HepG2 (cell line): ENCODE measurements around the gene BOLL. TPM values are rescaled to one million over a fixed set of nuclear protein-coding genes. Genes with fewer than 3 reads are reported as not detected.

ENCODE experiments used
- HNF4A ChIP-seq: sonication (generic); formaldehyde crosslinking; IDR thresholded peaks from 2 replicates; pipeline ENCODE4 v1.4.0; 2020; ENCODE audit warnings: missing genetic modification reagents
- KDM2A ChIP-seq: sonication (generic); formaldehyde crosslinking; IDR thresholded peaks from 2 replicates; pipeline ENCODE4 v1.4.0; 2020; ENCODE audit warnings: low read depth, missing genetic modification reagents, borderline replicate concordance
- POLR2A ChIP-seq, 2 experiments: IDR thresholded peaks; 2 replicates each; pipeline ENCODE4 v1.6.1; 2011; ENCODE audit warnings: low read depth in 2 of 2, low read length in 2 of 2, mild to moderate bottlenecking in 1 of 2, moderate library complexity in 1 of 2; ENCODE audit not compliant: insufficient read depth in 1 of 2
- TEAD3 ChIP-seq: optimal IDR thresholded peaks from 2 replicates; pipeline ENCODE3; 2016; ENCODE audit warnings: borderline replicate concordance
- TMF1 ChIP-seq: sonication (generic); formaldehyde crosslinking; IDR thresholded peaks from 2 replicates; pipeline ENCODE4 v1.8.1; 2022; ENCODE audit warnings: low read depth, missing genetic modification reagents
- XRCC5 ChIP-seq: fragments of 200-400 bp; formaldehyde crosslinking; optimal IDR thresholded peaks from 2 replicates; pipeline ENCODE3; 2017; ENCODE audit warnings: mild to moderate bottlenecking, low read length
- ZNF333 ChIP-seq: sonication (generic); formaldehyde crosslinking; IDR thresholded peaks from 2 replicates; pipeline ENCODE4 v1.4.0; 2020; ENCODE audit warnings: mild to moderate bottlenecking, missing genetic modification reagents, borderline replicate concordance
- ZNF501 ChIP-seq: sonication (generic); formaldehyde crosslinking; IDR thresholded peaks from 2 replicates; pipeline ENCODE4 v1.5.1; 2020; ENCODE audit warnings: mild to moderate bottlenecking, moderate library complexity, missing genetic modification reagents
- ZNF589 ChIP-seq: sonication (generic); formaldehyde crosslinking; conservative IDR thresholded peaks from 2 replicates; pipeline ENCODE4 v1.8.0; 2022; ENCODE audit warnings: mild to moderate bottlenecking, moderate library complexity, missing genetic modification reagents
- polyA plus RNA-seq, 8 experiments: library from polyadenylated mRNA; depleted of rRNA in 3 of 8; stranded (reverse) in 7 of 8; unstranded in 1 of 8; fragments of >200 nt; fragmentation: Illumina TruSeq in 4 of 8; extraction: Trizol in 4 of 8; gene quantifications; 2 replicates each; pipeline versions ENCODE4 v1.2.1 to v1.2.3, GENCODE V29; 2011 to 2016; ENCODE audit warnings: low read depth in 4 of 8, missing spikeins in 1 of 8, mixed read lengths in 1 of 8; ENCODE audit not compliant: insufficient read depth in 1 of 8
- total RNA-seq, 5 experiments: library from RNA; depleted of rRNA; stranded (reverse); fragments of >200 nt; fragmentation: Illumina TruSeq; extraction: Trizol; gene quantifications; 2 replicates each; pipeline ENCODE4 v1.2.3, GENCODE V29; 2016; ENCODE audit warnings: low read depth in 1 of 5
- TF ChIP-seq, protein P1 (sequence below): sonication (generic); formaldehyde crosslinking; IDR thresholded peaks from 2 replicates; pipeline ENCODE4 v1.5.1; 2020; ENCODE audit warnings: missing genetic modification reagents, mild to moderate bottlenecking, borderline replicate concordance
- TF ChIP-seq, protein P2 (sequence below): sonication (generic); formaldehyde crosslinking; IDR thresholded peaks from 2 replicates; pipeline ENCODE4 v1.5.1; 2020; ENCODE audit warnings: mild to moderate bottlenecking, missing genetic modification reagents

Gene BOLL
- total and polyA plus RNA-seq, 2 of the 13 experiments (the other 11 are each of a cell fraction or from before 2014, with no cell fraction given) = not detected

DNA sequence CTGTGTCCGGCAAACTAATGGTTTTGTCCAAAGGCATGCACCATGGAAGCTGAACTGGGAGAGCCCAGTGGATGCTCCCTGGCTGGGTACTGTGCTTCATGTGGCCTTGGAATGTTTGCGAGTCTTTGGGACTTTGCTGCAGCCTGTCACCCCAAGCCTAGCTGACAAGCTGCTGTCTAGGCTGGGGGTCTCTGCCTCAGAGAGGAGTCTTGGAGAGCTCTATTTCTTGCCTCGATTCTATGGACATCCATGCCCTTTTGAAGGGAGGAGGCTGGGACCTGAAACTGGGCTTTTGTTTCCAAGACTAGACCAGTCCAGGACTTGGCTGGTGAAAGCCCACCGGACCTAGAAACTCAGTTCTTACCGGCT lies 78.3 kb downstream of the BOLL start (continued):
- TF ChIP-seq, protein P1, sequence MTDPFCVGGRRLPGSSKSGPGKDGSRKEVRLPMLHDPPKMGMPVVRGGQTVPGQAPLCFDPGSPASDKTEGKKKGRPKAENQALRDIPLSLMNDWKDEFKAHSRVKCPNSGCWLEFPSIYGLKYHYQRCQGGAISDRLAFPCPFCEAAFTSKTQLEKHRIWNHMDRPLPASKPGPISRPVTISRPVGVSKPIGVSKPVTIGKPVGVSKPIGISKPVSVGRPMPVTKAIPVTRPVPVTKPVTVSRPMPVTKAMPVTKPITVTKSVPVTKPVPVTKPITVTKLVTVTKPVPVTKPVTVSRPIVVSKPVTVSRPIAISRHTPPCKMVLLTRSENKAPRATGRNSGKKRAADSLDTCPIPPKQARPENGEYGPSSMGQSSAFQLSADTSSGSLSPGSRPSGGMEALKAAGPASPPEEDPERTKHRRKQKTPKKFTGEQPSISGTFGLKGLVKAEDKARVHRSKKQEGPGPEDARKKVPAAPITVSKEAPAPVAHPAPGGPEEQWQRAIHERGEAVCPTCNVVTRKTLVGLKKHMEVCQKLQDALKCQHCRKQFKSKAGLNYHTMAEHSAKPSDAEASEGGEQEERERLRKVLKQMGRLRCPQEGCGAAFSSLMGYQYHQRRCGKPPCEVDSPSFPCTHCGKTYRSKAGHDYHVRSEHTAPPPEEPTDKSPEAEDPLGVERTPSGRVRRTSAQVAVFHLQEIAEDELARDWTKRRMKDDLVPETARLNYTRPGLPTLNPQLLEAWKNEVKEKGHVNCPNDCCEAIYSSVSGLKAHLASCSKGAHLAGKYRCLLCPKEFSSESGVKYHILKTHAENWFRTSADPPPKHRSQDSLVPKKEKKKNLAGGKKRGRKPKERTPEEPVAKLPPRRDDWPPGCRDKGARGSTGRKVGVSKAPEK (CRISPR knock-in tag) = 0 out of 2 replicates have a peak, but pooled peaks have one; percentile 25
- no peak for TF ChIP-seq HNF4A (CRISPR knock-in tag)
- TF ChIP-seq ZNF333 = 0 out of 2 replicates have a peak, but pooled peaks have one; percentile 10
- no peak for TF ChIP-seq POLR2A (IDR thresholded peaks at IDR 0.05; ENCODE audit: insufficient read depth in 1 of 2, low read depth in 2 of 2, low read length in 2 of 2)
- 0 out of 2 replicates have a peak, but pooled peaks have one; percentile 26 for TF ChIP-seq ZNF501 (CRISPR knock-in tag)
- TF ChIP-seq KDM2A (CRISPR knock-in tag) = 0 out of 2 replicates have a peak, but pooled peaks have one; percentile 21
- TF ChIP-seq XRCC5 = peak; percentile 46
- TF ChIP-seq, protein P2, sequence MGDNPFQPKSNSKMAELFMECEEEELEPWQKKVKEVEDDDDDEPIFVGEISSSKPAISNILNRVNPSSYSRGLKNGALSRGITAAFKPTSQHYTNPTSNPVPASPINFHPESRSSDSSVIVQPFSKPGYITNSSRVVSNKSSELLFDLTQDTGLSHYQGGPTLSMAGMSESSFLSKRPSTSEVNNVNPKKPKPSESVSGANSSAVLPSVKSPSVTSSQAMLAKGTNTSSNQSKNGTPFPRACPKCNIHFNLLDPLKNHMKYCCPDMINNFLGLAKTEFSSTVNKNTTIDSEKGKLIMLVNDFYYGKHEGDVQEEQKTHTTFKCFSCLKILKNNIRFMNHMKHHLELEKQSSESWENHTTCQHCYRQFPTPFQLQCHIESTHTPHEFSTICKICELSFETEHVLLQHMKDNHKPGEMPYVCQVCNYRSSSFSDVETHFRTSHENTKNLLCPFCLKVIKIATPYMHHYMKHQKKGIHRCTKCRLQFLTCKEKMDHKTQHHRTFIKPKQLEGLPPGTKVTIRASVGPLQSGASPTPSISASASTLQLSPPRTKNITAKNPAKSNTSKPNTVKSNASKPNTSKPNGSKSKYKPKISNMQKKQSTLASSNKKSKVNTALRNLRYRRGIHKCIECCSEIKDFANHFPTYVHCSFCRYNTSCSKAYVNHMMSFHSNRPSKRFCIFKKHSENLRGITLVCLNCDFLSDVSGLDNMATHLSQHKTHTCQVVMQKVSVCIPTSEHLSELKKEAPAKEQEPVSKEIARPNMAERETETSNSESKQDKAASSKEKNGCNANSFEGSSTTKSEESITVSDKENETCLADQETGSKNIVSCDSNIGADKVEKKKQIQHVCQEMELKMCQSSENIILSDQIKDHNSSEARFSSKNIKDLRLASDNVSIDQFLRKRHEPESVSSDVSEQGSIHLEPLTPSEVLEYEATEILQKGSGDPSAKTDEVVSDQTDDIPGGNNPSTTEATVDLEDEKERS (CRISPR knock-in tag) = 0 out of 2 replicates have a peak, but pooled peaks have one; percentile 41
- TF ChIP-seq TEAD3 (CRISPR knock-in tag) = peak; percentile 73
- no peak for TF ChIP-seq TMF1 (CRISPR knock-in tag)
- no peak for TF ChIP-seq ZNF589 (CRISPR knock-in tag)
